GM18499 (cell line): ENCODE measurements around the gene RHBDF2.

Source experiments
- ATAC-seq: cut with Tn5 transposase; IDR thresholded peaks from one replicate; pipeline ENCODE4 v1.9.1; 2021; ENCODE audit warnings: moderate number of reproducible peaks; ENCODE audit not compliant: insufficient read depth, unreplicated experiment

The RHBDF2 gene

GRCh38 chr17:76445697-76446448 lies 55.4 kb downstream of the RHBDF2 start:
- no peak for ATAC-seq

GRCh38 chr17:76444518-76445311 lies 56.5 kb downstream of the RHBDF2 start:
- ATAC-seq: no peak

GRCh38 chr17:76442341-76443338 lies 58.6 kb downstream of the RHBDF2 start:
- no peak for ATAC-seq

GRCh38 chr17:76441686-76442340 lies 59.4 kb downstream of the RHBDF2 start:
- no peak for ATAC-seq

- no peak for ATAC-seq
Measured at GRCh38 chr17:76440751-76441362, 60.4 kb downstream of the RHBDF2 start.

- no peak for ATAC-seq
Measured at GRCh38 chr17:76439314-76439928, 61.8 kb downstream of the RHBDF2 start.

- ATAC-seq: no peak
Measured at GRCh38 chr17:76438906-76439305, 62.3 kb downstream of the RHBDF2 start.

- ATAC-seq: no peak
Measured at GRCh38 chr17:76437467-76438402, 63.5 kb downstream of the RHBDF2 start.

- ATAC-seq: no peak
Measured at GRCh38 chr17:76435751-76436150, 65.5 kb downstream of the RHBDF2 start.

- ATAC-seq: no peak
Measured at GRCh38 chr17:76434870-76435269, 66.4 kb downstream of the RHBDF2 start.

GRCh38 chr17:76433693-76434092 lies 67.5 kb downstream of the RHBDF2 start:
- ATAC-seq: no peak

GRCh38 chr17:76432712-76433336 lies 68.4 kb downstream of the RHBDF2 start:
- ATAC-seq: no peak

GRCh38 chr17:76432004-76432403 lies 69.2 kb downstream of the RHBDF2 start:
- ATAC-seq: no peak

- no peak for ATAC-seq
Measured at GRCh38 chr17:76431509-76431908, 69.7 kb downstream of the RHBDF2 start.

GRCh38 chr17:76428511-76428910 lies 72.7 kb downstream of the RHBDF2 start:
- no peak for ATAC-seq

GRCh38 chr17:76427501-76428231 lies 73.6 kb downstream of the RHBDF2 start:
- ATAC-seq: no peak

GRCh38 chr17:76426853-76427252 lies 74.4 kb downstream of the RHBDF2 start:
- no peak for ATAC-seq
